MG63 (cell line): ENCODE measurements around the gene HCK. TPM values are rescaled to one million over a fixed set of nuclear protein-coding genes. Genes with fewer than 3 reads are reported as not detected.
"Not testable (repeated sequence)": the region's sequence is repeated elsewhere in the genome, so short reads cannot be mapped to it uniquely, and the experiment has no call there.

Experiments
- DNase-seq: peaks from one replicate; pipeline ENCODE4 v3.0.0-alpha.2; 2020
- H3K27me3 ChIP-seq: fragments of 250-450 bp; sonication (Bioruptor Pico); 2 replicates; pipeline ENCODE4 v1.5.1; 2020; ENCODE audit warnings: mild to moderate bottlenecking, moderate library complexity
- H3K36me3 ChIP-seq: fragments of 250-450 bp; sonication (Bioruptor Pico); 2 replicates; pipeline ENCODE4 v1.5.1; 2020; ENCODE audit warnings: mild to moderate bottlenecking, moderate library complexity
- H3K4me3 ChIP-seq: fragments of 250-450 bp; sonication (Bioruptor Pico); 2 replicates; pipeline ENCODE4 v1.5.1; 2020; ENCODE audit warnings: mild to moderate bottlenecking, moderate library complexity
- H3K9me3 ChIP-seq: fragments of 250-450 bp; sonication (Bioruptor Pico); 2 replicates; pipeline ENCODE4 v1.5.1; 2020; ENCODE audit warnings: mild to moderate bottlenecking, moderate library complexity
- total RNA-seq: library from RNA; depleted of rRNA; stranded (reverse); fragments of >200 nt; shearing (Covaris generic); gene quantifications from 2 replicates; pipeline ENCODE4 v1.2.3, GENCODE V29; 2014; ENCODE audit warnings: low replicate concordance

HCK gene
- total RNA-seq, 1 experiment from 2014 or later = not detected

DNA sequence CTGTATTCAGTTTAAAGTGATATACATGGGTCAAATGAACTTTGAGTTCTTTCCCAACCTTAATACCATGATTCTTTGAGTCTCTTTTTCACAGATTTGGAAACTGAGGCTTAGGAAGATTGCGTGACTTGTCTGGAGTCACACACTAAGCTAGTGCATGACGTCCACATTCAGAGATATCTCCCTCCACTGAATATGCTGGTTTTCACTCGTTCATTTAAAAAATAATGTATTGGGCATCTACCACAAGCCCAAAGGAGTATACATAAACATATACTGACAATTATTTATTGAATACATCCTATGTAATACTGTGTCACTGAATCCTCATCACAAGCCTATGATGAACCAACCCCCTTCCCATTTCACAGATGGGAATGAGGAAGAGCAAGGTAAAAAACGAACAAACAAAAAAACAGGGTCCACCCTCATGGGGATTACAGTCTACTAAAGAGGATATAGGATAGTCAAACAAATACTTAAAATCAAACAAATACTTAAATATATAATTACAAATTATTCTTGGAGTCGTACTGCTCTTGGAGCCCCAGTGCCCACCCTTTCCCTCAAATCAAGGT, 56.9 kb downstream of the HCK start:
- H3K36me3 ChIP-seq = peaks cover 5% of the 10 kb centered on the region
- H3K9me3 ChIP-seq = no peaks in the 10 kb centered on the region; the same call in 1 of the 2 replicates
- H3K27me3 ChIP-seq = peaks cover 5% of the 10 kb centered on the region; the same call in 1 of the 2 replicates
- DNase-seq = no peak
- H3K4me3 ChIP-seq = peak overlapping the region; percentile 89

- Histone ChIP-seq H3K27me3 (peaks cover 3% of the 10 kb centered on the region; the same call in 1 of the 2 replicates), H3K36me3 (peaks cover 5% of the 10 kb centered on the region), H3K9me3 (no peaks in the 10 kb centered on the region; the same call in 1 of the 2 replicates), H3K4me3 (peak within 1 kb of the TSS; percentile 89)
- peak; percentile 85 for DNase-seq
Measured at GRCh38 chr20:32109392-32110172, 57.5 kb downstream of the HCK start, which contains the start of gene TM9SF4. Gene TM9SF4 (plus strand): TSS chr20:32109714. CDS start chr20:32109741, 27 bp downstream.

- peaks cover 11% of the 10 kb centered on the region for H3K36me3 ChIP-seq
- H3K27me3 ChIP-seq = no peaks in the 10 kb centered on the region
- peak; percentile 20 for DNase-seq
- no peaks in the 10 kb centered on the region; the same call in 1 of the 2 replicates for H3K9me3 ChIP-seq
- H3K4me3 ChIP-seq = peak overlapping the region; percentile 89
Measured at GRCh38 chr20:32110173-32110704, 58.2 kb downstream of the HCK start.

- H3K4me3 ChIP-seq = peak overlapping the region; percentile 89
- H3K9me3 ChIP-seq = no peaks in the 10 kb centered on the region; the same call in 1 of the 2 replicates
- H3K27me3 ChIP-seq = no peaks in the 10 kb centered on the region
- H3K36me3 ChIP-seq = peaks cover 11% of the 10 kb centered on the region
- no peak for DNase-seq
Measured at GRCh38 chr20:32110727-32111126, 58.7 kb downstream of the HCK start.

- Histone ChIP-seq H3K9me3 (no peaks in the 10 kb centered on the region; the same call in 1 of the 2 replicates), H3K27me3 (no peaks in the 10 kb centered on the region), H3K4me3 (no peak overlapping the region), H3K36me3 (peaks cover 14% of the 10 kb centered on the region)
- DNase-seq = no peak
Measured at GRCh38 chr20:32111156-32111686, 59.2 kb downstream of the HCK start.

DNA sequence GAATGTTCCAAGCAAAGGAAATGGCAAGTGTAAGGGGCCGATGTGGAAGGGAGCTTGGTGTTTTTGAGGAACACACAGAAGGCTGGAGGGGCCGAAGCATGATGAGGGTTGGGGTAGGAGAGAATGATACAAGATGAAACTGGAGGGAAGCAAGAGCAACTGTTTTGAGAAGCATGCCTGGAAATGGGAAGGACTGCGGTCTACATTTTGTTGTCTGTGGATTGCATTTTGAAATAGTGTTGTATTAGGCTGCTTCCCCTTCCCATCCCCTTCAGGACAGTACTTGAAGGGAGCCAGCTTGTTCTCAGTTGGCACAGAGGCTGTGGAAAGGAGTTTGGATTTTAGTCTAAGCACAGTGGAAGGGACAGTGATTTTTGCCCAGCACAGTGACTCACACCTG, 59.7 kb downstream of the HCK start:
- no peaks in the 10 kb centered on the region; the same call in 1 of the 2 replicates for H3K9me3 ChIP-seq

GRCh38 chr20:32112841-32113240, 60.8 kb downstream of the HCK start:
- no peak for DNase-seq
- no peaks in the 10 kb centered on the region; the same call in 1 of the 2 replicates for H3K9me3 ChIP-seq
- peaks cover 15% of the 10 kb centered on the region for H3K36me3 ChIP-seq
- H3K4me3 ChIP-seq = no peak overlapping the region
- no peaks in the 10 kb centered on the region for H3K27me3 ChIP-seq

More for the DNA sequence above, 59.7 kb downstream of the HCK start:
- H3K27me3 ChIP-seq = no peaks in the 10 kb centered on the region
- H3K36me3 ChIP-seq = peaks cover 15% of the 10 kb centered on the region
- no peak overlapping the region for H3K4me3 ChIP-seq
- DNase-seq = peak; percentile 3

DNA sequence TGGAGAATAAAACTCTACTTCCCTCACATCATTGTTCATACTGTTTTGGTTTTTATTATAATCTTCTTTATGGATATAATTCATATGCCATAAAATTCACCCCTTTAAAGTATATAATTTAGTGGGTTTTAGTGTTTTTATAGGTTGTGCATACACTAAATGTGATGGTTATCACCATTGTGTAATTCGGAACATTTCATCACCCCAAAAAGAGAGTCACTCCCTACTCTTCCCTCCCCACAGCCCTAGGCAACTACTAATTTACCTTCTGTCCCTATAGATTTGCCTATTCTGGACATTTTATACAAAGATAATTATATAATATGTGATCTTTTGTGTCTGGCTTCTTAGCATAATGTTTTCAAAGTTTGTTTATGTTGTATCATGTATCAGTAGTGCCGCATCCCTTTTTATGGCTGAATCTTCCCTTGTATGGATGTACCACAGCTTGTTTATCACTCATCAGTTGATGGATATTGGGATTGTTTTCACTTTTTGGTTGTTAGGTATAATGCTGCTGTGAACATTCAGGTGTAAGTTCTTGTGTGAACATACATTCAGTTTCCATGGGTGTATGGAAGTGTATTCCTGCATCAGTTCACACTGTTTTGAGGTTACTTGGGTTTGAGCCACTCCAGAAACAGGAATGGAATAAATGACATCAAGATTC, 61.7 kb downstream of the HCK start:
- H3K27me3 ChIP-seq = no peaks in the 10 kb centered on the region
- H3K4me3 ChIP-seq = no peak overlapping the region
- no peaks in the 10 kb centered on the region; the same call in 1 of the 2 replicates for H3K9me3 ChIP-seq
- no peak for DNase-seq
- H3K36me3 ChIP-seq = peaks cover 17% of the 10 kb centered on the region

DNA sequence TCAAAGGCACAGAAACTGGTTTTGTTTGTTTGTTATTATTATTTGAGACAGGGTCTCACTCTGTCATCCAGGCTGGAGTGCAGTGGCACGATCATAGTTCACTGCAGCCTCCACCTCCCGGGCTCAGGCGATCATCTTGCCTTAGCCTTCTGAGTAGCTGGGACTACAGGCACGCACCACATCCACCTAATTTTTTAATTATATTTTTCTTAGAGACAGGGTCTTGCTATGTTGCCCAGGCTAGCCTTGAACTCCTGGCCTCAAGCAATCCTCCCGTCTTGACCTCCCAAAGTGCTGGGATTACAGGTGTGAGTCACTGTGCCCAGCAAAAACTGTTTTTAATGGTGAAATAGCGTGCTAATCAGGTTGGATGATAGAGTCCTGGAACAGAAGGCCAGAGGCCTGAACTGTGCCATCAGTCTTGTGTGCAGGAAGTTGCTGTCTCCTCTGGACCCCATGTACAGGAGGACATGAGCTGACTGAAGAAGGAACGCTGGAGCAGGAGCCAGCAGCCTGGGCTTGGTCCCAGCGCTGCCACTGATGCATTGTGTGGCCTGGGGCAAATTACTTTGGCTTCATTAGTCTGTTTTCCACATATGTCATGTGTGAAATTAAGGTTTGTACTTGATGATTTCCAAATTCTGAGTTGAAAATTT, 62.4 kb downstream of the HCK start:
- peak; percentile 12 for DNase-seq
- Histone ChIP-seq H3K36me3 (peaks cover 21% of the 10 kb centered on the region), H3K27me3 (no peaks in the 10 kb centered on the region), H3K4me3 (no peak overlapping the region), H3K9me3 (no peaks in the 10 kb centered on the region)

DNA sequence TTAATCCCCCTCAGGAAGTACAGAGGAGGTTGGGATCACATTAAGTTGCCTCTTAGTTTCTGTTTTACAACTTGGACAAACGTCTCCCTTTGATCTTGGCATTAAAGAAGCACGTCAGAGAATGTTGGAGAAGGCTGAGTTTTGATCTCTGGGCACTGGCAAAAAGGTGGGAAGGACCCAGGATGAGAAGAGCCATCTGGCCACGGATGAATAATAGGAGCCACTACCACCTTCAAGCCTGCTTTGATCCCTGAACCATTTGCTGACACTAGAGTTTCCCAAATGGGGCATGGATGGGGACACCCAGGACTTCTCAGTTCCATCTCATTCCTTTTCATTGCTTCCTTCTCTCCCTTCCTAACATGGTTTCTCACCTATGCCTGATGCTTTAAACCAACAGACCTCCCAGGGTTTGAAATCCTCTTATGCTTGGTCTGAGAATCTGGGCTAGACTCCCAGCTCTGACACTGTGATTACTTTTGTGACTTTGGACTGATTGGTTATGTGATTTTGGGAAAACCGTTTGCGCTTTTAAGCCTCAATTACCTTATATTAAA, 63.2 kb downstream of the HCK start:
- Histone ChIP-seq H3K27me3 (no peaks in the 10 kb centered on the region), H3K9me3 (no peaks in the 10 kb centered on the region), H3K4me3 (no peak overlapping the region), H3K36me3 (peaks cover 21% of the 10 kb centered on the region)
- no peak for DNase-seq

- Histone ChIP-seq H3K9me3 (no peaks in the 10 kb centered on the region), H3K27me3 (no peaks in the 10 kb centered on the region), H3K36me3 (peaks cover 21% of the 10 kb centered on the region), H3K4me3 (no peak overlapping the region)
- no peak for DNase-seq
Measured at GRCh38 chr20:32116079-32116521, 64.1 kb downstream of the HCK start.

DNA sequence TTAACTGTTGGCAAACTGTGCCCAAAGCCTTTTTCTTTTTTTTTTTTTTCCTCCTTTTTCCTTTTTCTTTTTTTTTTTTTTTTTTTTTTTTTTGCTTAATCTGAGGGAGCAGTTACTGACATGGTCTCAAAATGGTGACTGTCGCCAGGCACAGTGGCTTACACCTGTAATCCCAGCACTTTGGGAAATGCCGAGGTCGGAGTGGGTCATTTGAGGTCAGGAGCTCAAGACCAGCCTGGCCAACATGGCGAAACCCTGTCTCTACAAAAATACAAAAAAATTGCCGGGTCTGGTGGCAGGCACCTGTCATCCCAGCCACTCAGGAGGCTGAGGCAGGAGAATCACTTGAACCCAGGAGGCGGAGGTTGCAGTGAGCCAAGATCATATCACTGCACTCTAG, 64.8 kb downstream of the HCK start:
- DNase-seq, H3K9me3 ChIP-seq, H3K27me3 ChIP-seq, H3K4me3 ChIP-seq: not testable (repeated sequence)
- peaks cover 19% of the 10 kb centered on the region for H3K36me3 ChIP-seq

GRCh38 chr20:32118427-32118826, 66.4 kb downstream of the HCK start:
- DNase-seq, H3K4me3 ChIP-seq, H3K27me3 ChIP-seq, H3K9me3 ChIP-seq: not testable (repeated sequence)
- peaks cover 16% of the 10 kb centered on the region for H3K36me3 ChIP-seq

- no peak for DNase-seq
- Histone ChIP-seq H3K27me3 (no peaks in the 10 kb centered on the region), H3K9me3 (no peaks in the 10 kb centered on the region), H3K4me3 (no peak overlapping the region), H3K36me3 (peaks cover 19% of the 10 kb centered on the region)
Measured at GRCh38 chr20:32119734-32120133, 67.7 kb downstream of the HCK start.

- not testable (repeated sequence) for DNase-seq, H3K9me3 ChIP-seq, H3K27me3 ChIP-seq, H3K4me3 ChIP-seq
- H3K36me3 ChIP-seq = peaks cover 15% of the 10 kb centered on the region
Measured at GRCh38 chr20:32121908-32122307, 69.9 kb downstream of the HCK start.

- Histone ChIP-seq H3K4me3 (no peak overlapping the region), H3K36me3 (peaks cover 14% of the 10 kb centered on the region), H3K9me3 (no peaks in the 10 kb centered on the region), H3K27me3 (no peaks in the 10 kb centered on the region)
- DNase-seq = no peak
Measured at GRCh38 chr20:32123088-32123487, 71.0 kb downstream of the HCK start.
